Adrenal gland (tissue), 12 donors: Measurements from ENCODE around the gene ZNF576. TPM values are rescaled to one million over a fixed set of nuclear protein-coding genes. Genes with fewer than 3 reads are reported as not detected.

Experiments
- DNase-seq, 7 donors: peaks; one replicate each; pipeline ENCODE4 v3.0.0-alpha.2; 2019 to 2020
- H3K27ac ChIP-seq, 5 donors: fragments of 200-600 bp; sonication (generic) in 4 of 5; 1 replicate in 3 of 5; 2 replicates in 2 of 5; pipeline versions ENCODE4 v1.5.1 to v1.8.0; 2016 to 2020; ENCODE audit warnings: mild to moderate bottlenecking in 1 of 5
- H3K27me3 ChIP-seq: fragments of 200-600 bp; 2 replicates; pipeline ENCODE4 v1.8.0; 2021
- H3K36me3 ChIP-seq, 2 donors: fragments of 200-600 bp; replicated peaks in 1 of 2; 1 replicate in 1 of 2; 2 replicates in 1 of 2; pipeline versions ENCODE4 v1.5.1 to v1.8.0; 2018 to 2022
- H3K4me1 ChIP-seq, 2 donors: fragments of 200-600 bp; replicated peaks in 1 of 2; 1 replicate in 1 of 2; 2 replicates in 1 of 2; pipeline versions ENCODE4 v1.5.1 to v1.8.0; 2018 to 2021
- H3K4me3 ChIP-seq, 4 donors: fragments of 200-600 bp; sonication (generic) in 3 of 4; one replicate each; pipeline ENCODE4 v1.5.1; 2016 to 2018
- H3K9me3 ChIP-seq, 3 donors: fragments of 200-600 bp; sonication (generic) in 1 of 3; replicated peaks in 1 of 3; 1 replicate in 2 of 3; 2 replicates in 1 of 3; pipeline versions ENCODE4 v1.5.1 to v1.8.0; 2016 to 2021
- CTCF ChIP-seq, 6 experiments: fragments of 450-650 bp in 4 of 6; fragments of 200-600 bp in 2 of 6; sonication (generic) in 1 of 6; IDR thresholded peaks; 1 replicate in 5 of 6; 2 replicates in 1 of 6; pipeline versions ENCODE4 v1.5.1 to v1.8.0; 2016 to 2021; ENCODE audit warnings: antibody characterized with exemption in 6 of 6, mild to moderate bottlenecking in 2 of 6, moderate library complexity in 1 of 6
- POLR2A ChIP-seq, 2 donors: fragments of 450-650 bp; IDR thresholded peaks; one replicate each; pipeline ENCODE4 v1.6.1; 2017; ENCODE audit warnings: antibody characterized with exemption in 2 of 2, mild to moderate bottlenecking in 2 of 2, moderate library complexity in 1 of 2
- WGBS, 4 donors: extraction: QIAGEN DNeasy Blood & Tissue Kit in 2 of 4; methylation state at CpG; one replicate each; pipeline versions ENCODE4 v1.1.5 to v1.1.7; 2013 to 2017; 5-methylcytosine and 5-hydroxymethylcytosine counted together
- intact Hi-C, 2 donors: fragments of 100-400 bp; cut with DNase I; formaldehyde crosslinking; loops; one replicate each; pipeline versions ENCODE4 v1.14.1 to v1.15.0; 2022 to 2023
- polyA plus RNA-seq, 3 donors: library from polyadenylated mRNA; stranded (reverse); fragments of 200-250 nt in 2 of 3; fragments of 350-450 nt in 1 of 3; fragmentation: Illumina TruSeq in 1 of 3; extraction: RNeasy Lipid Tissue Mini Kit (QIAGEN cat#74804) in 1 of 3; gene quantifications; one replicate each; pipeline ENCODE4 v1.2.3, GENCODE V29; 2013 to 2014
- total RNA-seq, 9 donors: library from RNA; depleted of rRNA in 4 of 9; stranded (reverse); fragments of >200 nt in 4 of 9; fragments of 120-200 nt in 1 of 9; fragmentation: NEBNext Ultra II Directional in 1 of 9; extraction: Animal tissue kit (Norgen Biotek cat#: 25700) in 1 of 9; gene quantifications; one replicate each; pipeline versions ENCODE4 v1.1.0 to v1.2.4, GENCODE V29; 2013 to 2023
- donor health status: healthy with polysubstance abuse.
- donor health status: Bipolar disorder and iron deficiency.
- donor health status: DM: yes; HTN: yes; CAD: no.
- donor health status: DM: no; HTN: no; CAD: no.
- donor health status: DM: no; HTN: no; CAD: no.
- donor health status: DM: yes; HTN: yes; CAD: no.

ZNF576 gene
- total and polyA plus RNA-seq, 12 donors, result 9.8 to 114 (median 21.0) TPM

- intact Hi-C loops, result no loop called here
- TF ChIP-seq POLR2A (IDR thresholded peaks at IDR 0.05) (no peak), CTCF (IDR thresholded peaks at IDR 0.05) (no peak)
- H3K9me3 ChIP-seq, result no peaks in the 10 kb centered on the region
- no peaks in the 10 kb centered on the region for H3K36me3 ChIP-seq
- H3K4me1 ChIP-seq, result no peaks in the 10 kb centered on the region
- H3K27ac ChIP-seq, result no peak overlapping the region
- DNase-seq, result no peak
- H3K27me3 ChIP-seq, result no peaks in the 10 kb centered on the region
- H3K4me3 ChIP-seq, result no peak overlapping the region
- WGBS, 4 donors, result 58 to 72% (median 66%) methylated on average over 15 to 17 of the region's 17 CpGs
Observed at GRCh38 chr19:43626838-43627237, 30.4 kb downstream of the ZNF576 start.

- Histone ChIP-seq H3K4me1 (peaks cover 0 to 8% of the 10 kb centered on the region in 2 donors), H3K9me3 (no peaks in the 10 kb centered on the region), H3K36me3 (no peaks in the 10 kb centered on the region), H3K27me3 (no peaks in the 10 kb centered on the region), H3K27ac (no peak overlapping the region), H3K4me3 (no peak overlapping the region)
- intact Hi-C loops, result no loop called here
- WGBS, 4 donors, result 88 to 100% (median 95%) methylated on average over 1 to 3 of the region's 3 CpGs
- TF ChIP-seq CTCF (IDR thresholded peaks at IDR 0.05) (no peak), POLR2A (IDR thresholded peaks at IDR 0.05) (no peak)
- no peak for DNase-seq
Observed at GRCh38 chr19:43628646-43629326, 32.4 kb downstream of the ZNF576 start.

GRCh38 chr19:43631491-43631890, 35.1 kb downstream of the ZNF576 start:
- WGBS, 4 donors, result 85 to 93% (median 91%) methylated on average over 5 of the region's 5 CpGs
- Histone ChIP-seq H3K36me3 (no peaks in the 10 kb centered on the region), H3K27me3 (no peaks in the 10 kb centered on the region), H3K9me3 (no peaks in the 10 kb centered on the region), H3K27ac (no peak overlapping the region), H3K4me1 (peaks cover 8 to 16% of the 10 kb centered on the region in 2 donors), H3K4me3 (no peak overlapping the region)
- TF ChIP-seq CTCF (IDR thresholded peaks at IDR 0.05) (no peak), POLR2A (IDR thresholded peaks at IDR 0.05) (no peak)
- no peak for DNase-seq
- intact Hi-C loops, result no loop called here

- Histone ChIP-seq H3K4me1 (peaks cover 8 to 17% of the 10 kb centered on the region in 2 donors), H3K9me3 (no peaks in the 10 kb centered on the region), H3K27me3 (no peaks in the 10 kb centered on the region), H3K36me3 (no peaks in the 10 kb centered on the region), H3K27ac (peak overlapping the region in 4 of 5 donors; percentile 1 to 66 (median 42)), H3K4me3 (no peak overlapping the region)
- WGBS, 4 donors, result 39 to 57% (median 50%) methylated on average over 4 of the region's 4 CpGs
- DNase-seq, result peak in 4 of 7 donors; percentile 42 to 67 (median 56)
- intact Hi-C loops, result no loop called here
- TF ChIP-seq CTCF (IDR thresholded peaks at IDR 0.05) (no peak), POLR2A (IDR thresholded peaks at IDR 0.05) (no peak)
Observed at GRCh38 chr19:43633520-43633919, 37.1 kb downstream of the ZNF576 start.
